ENCODE results near the gene KITLG. TPM values are rescaled to one million over a fixed set of nuclear protein-coding genes. Genes with fewer than 3 reads are reported as not detected.

Gene KITLG
- total and polyA plus RNA-seq, 2 of the 8 experiments (the other 6 are each of a cell fraction or from before 2014, with no cell fraction given): 1.3 to 7.8 TPM

GRCh38 chr12:88451205-88451604 lies 129.1 kb downstream of the KITLG start:
- H3K4me1 ChIP-seq (replicated peaks in 1 of 4; ENCODE audit: control insufficient read depth in 3 of 4, insufficient read depth in 4 of 4, low read length in 3 of 4): peaks cover 0 to 9% (median under 1%) of the 10 kb centered on the region in 4 experiments; a peak in 1 of 7 replicates
- TF ChIP-seq PHF8 (conservative IDR thresholded peaks at IDR 0.05; ENCODE audit: low read depth, low read length) (no peak), E2F6 (IDR thresholded peaks at IDR 0.05) (no peak), KDM5A (IDR thresholded peaks at IDR 0.05; ENCODE audit: low read length) (no peak), ASH2L (IDR thresholded peaks at IDR 0.05; ENCODE audit: low read length) (no peak), CTBP2 (IDR thresholded peaks at IDR 0.05; ENCODE audit: borderline replicate concordance, insufficient read depth, insufficient read length, low read length) (no peak), JUND (IDR thresholded peaks at IDR 0.05; ENCODE audit: low read length) (no peak), KDM4A (IDR thresholded peaks at IDR 0.05; ENCODE audit: low read depth, low read length, severe bottlenecking) (no peak), TCF12 (IDR thresholded peaks at IDR 0.05; ENCODE audit: low read depth, low read length) (no peak), SIRT6 (IDR thresholded peaks at IDR 0.05; ENCODE audit: low read length) (no peak), CBX8 (IDR thresholded peaks at IDR 0.05; ENCODE audit: borderline replicate concordance, low read depth, low read length) (no peak), FOSL1 (IDR thresholded peaks at IDR 0.05; ENCODE audit: insufficient read depth, low read depth, low read length) (no peak), RBBP5 (IDR thresholded peaks at IDR 0.05; ENCODE audit: borderline replicate concordance, low read depth, low read length) (no peak)

More at GRCh38 chr12:88451205-88451604, 129.1 kb downstream of the KITLG start:
- Histone ChIP-seq H3K23me2 (ENCODE audit: low read depth, low read length) (no peaks in the 10 kb centered on the region; the same call in 1 of the 2 replicates), H2BK5ac (ENCODE audit: low read depth, low read length) (no peak overlapping the region), H2BK20ac (ENCODE audit: low read length) (no peak overlapping the region), H4K5ac (ENCODE audit: insufficient read length, low read depth, low read length) (no peak overlapping the region), H2AFZ (ENCODE audit: low read length) (no peak overlapping the region), H2BK15ac (ENCODE audit: low read length) (no peak overlapping the region), H3K14ac (ENCODE audit: insufficient read length) (no peak overlapping the region), H4K8ac (ENCODE audit: extremely low read depth, insufficient read depth, low read length) (no peak overlapping the region), H3K9ac (replicated peaks in 1 of 4; ENCODE audit: extremely low read depth in 1 of 4, low read depth in 3 of 4, low read length in 3 of 4) (no peak overlapping the region), H2AK5ac (ENCODE audit: low read depth, low read length) (no peak overlapping the region), H3K4ac (replicated peaks; ENCODE audit: insufficient read length, low read depth, low read length) (no peak overlapping the region), H4K91ac (replicated peaks; ENCODE audit: insufficient read length, low read length) (no peak overlapping the region), H3K79me1 (ENCODE audit: low read depth, low read length) (no peaks in the 10 kb centered on the region), H3K27me3 (replicated peaks in 1 of 4; ENCODE audit: control insufficient read depth in 3 of 4, extremely low read depth in 1 of 4, insufficient read depth in 3 of 4, low read length in 3 of 4) (no peaks in the 10 kb centered on the region), H3K18ac (ENCODE audit: extremely low read depth, low read length) (no peak overlapping the region), H2BK120ac (replicated peaks; ENCODE audit: low read depth, low read length) (no peak overlapping the region), H3K9me3 (ENCODE audit: insufficient read depth in 2 of 2, low read depth in 1 of 2, low read length in 1 of 2) (no peaks in the 10 kb centered on the region), H3K27ac (ENCODE audit: low read depth, low read length) (no peak overlapping the region), H3K36me3 (ENCODE audit: control insufficient read depth in 2 of 4, insufficient read depth in 4 of 4, low read length in 3 of 4) (no peaks in the 10 kb centered on the region), H2BK12ac (ENCODE audit: low read depth, low read length) (no peak overlapping the region), H3K4me2 (ENCODE audit: insufficient read depth in 1 of 2, low read depth in 2 of 2, low read length in 2 of 2) (no peak overlapping the region), H4K20me1 (replicated peaks in 1 of 2; ENCODE audit: control insufficient read depth in 1 of 2, insufficient read depth in 2 of 2, low read length in 2 of 2) (no peaks in the 10 kb centered on the region), H3K4me3 (ENCODE audit: extremely low read depth in 1 of 4, insufficient read depth in 2 of 4, low read depth in 3 of 4, low read length in 4 of 4) (no peak overlapping the region), H3K56ac (replicated peaks; ENCODE audit: insufficient read length, low read depth, low read length) (no peak overlapping the region), H3K23ac (ENCODE audit: insufficient read length) (no peak overlapping the region), H3K79me2 (ENCODE audit: control insufficient read depth in 1 of 2, insufficient read depth in 2 of 2, low read length in 2 of 2) (no peaks in the 10 kb centered on the region)
- DNase-seq (ENCODE audit: low read depth in 1 of 2, low spot score in 2 of 2): no peak
- 92% methylated on average over 3 of the region's 3 CpGs; no CpG with 5 or more reads in 1 of the 2 experiments for WGBS, 2 experiments (ENCODE audit: extremely low coverage in 1 of 2, insufficient coverage in 1 of 2, insufficient read length in 1 of 2, insufficient replicate concordance in 2 of 2, low coverage in 1 of 2, low lambda C conversion rate in 2 of 2, missing lambda C conversion rate in 1 of 2)
- ChIA-PET POLR2A (ENCODE audit: partially characterized antibody) (no interaction called here), CTCF (ENCODE audit: partially characterized antibody) (interaction anchor here (0.7 kb wide), 1 partner anchor 587 kb away, joined by 3 read pairs; no protein-coding TSS in a partner anchor)
- FAIRE-seq: no peak
